GM18526 (cell line): ENCODE measurements around the gene LRRC75B.

Source experiments
- POLR2A ChIP-seq: IDR thresholded peaks from 3 replicates; pipeline ENCODE4 v1.6.1; 2011; ENCODE audit not compliant: insufficient read length; ENCODE audit errors: extremely low read depth

The LRRC75B gene

DNA sequence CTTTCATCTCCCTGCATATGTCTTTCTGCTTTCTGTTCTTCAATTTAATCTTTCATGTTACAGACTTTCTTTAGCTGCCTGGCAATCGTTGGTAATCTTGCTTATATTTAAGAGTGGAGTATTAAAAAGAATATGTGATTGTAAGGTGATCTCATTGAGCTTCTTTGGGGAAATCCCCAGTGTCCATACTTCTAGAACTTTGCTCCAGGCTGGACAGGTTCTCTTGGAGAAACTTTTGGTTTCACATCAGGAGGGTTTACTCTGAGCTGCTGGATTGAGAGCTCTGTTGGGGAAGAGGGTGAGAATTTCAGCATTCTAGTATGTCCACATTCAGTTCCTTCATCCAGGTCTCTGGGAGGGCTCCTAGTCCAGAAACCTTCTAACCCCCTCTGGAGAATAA is 16.1 kb downstream of the LRRC75B start:
- TF ChIP-seq POLR2A: no peak

DNA sequence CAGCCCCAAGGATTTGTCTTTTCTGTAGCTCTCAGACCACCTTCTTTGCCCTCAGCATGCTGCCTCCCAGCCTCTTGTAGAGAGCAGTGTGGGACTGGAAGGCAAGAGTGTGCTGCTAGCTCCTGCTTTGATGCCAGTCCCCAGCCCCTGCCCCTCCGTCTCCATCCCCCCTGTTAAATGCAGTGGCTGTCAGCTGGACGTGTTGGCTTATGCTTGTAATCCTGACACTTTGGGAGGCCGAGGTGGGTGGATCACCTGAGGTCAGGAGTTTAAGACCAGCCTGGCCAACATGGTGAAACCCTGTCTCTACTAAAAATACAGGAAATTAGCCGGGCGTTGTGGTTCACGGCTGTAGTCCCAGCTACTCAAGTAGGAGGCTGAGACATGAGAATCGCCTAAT is 21.6 kb downstream of the LRRC75B start:
- TF ChIP-seq POLR2A: no peak

DNA sequence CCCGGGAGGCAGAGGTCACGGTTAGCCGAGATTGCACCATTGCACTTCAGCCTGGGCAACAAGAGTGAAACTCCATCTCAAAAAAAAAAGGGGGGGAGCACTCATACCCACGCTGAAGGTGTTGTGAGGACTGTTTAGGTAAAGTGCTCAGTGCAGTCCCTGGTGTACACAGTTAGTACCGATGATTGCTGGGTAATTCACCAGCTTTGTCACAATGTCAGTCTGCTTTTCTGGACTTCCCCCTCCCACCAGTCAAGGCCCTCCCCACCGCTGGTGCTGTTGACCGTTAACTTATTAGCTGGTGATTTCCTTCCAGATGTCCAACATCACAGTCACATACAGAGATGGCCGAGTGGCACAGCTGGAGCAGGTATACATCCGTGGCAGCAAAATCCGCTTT is 25.2 kb downstream of the LRRC75B start:
- no peak for TF ChIP-seq POLR2A

GRCh38 chr22:24566899-24567511 is 25.9 kb downstream of the LRRC75B start:
- no peak for TF ChIP-seq POLR2A

DNA sequence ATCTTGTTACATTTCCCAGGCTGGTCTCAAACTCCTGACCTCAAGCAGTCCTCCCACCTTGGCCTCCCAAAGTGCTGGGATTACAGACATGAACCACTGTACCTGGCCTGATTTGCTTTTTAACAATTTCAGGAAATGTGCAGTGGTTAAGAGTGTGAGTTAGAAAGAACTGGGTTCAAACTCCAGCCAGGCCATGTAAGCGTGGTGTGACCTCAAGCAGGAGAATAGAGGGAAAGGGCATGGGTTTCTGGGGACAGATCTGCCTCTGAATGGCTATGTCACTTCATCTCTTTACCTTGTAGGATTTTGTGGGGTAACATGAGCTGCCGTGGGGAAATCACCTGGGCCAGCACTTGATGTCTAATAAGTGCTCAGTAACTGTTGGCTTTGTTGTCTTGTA is 27.8 kb downstream of the LRRC75B start:
- TF ChIP-seq POLR2A: no peak

DNA sequence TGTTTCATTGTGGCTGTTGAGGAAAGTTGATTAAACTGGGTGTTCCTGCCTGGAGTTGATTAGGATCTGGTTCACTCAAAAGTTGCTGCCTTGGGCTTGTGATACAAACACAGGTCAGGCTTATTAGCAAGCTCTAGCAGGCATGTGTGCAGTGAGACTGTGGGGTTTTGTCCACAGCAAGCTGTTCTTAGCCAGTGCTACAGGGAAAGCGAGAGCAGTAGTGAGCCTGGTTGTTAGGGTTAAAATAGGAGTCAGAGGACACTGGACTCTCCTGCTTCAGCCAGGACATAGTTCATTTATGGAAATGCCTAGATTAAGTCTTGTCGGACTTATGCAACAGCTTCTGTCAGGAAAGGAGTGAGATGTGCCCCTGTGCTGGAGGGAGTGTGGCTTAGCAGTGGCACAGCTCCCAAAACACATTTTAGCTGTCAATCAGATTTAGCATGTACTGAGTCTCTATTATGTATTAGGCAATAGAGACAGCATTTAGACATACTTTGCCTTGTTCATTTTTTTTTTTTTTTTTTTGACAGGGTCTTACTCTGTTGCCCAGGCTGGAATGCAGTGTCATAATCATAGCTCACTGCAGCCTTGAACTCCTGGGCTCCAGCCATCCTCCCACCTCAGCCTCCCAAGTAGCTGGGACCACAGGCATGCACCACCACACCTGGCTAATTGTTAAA is 28.4 kb downstream of the LRRC75B start:
- TF ChIP-seq POLR2A: no peak

DNA sequence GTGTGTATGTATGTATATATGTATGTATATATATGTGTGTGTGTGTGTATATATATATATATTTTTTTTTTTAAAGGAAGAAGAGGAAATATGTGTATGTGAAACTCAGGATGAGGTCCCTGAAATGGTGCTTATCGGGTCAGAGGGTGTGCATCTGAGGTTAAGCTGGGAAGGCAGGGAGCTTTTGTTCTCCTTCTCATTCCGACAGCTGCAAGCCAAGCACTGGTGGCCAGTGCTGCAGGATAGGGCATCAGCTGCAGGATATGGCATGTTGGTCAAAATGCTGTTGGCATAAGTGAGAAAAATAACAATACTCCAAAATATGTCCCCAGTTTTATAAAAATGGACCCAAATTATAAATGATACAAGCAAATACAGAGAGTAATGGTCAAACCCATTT is 29.6 kb downstream of the LRRC75B start:
- TF ChIP-seq POLR2A: no peak

DNA sequence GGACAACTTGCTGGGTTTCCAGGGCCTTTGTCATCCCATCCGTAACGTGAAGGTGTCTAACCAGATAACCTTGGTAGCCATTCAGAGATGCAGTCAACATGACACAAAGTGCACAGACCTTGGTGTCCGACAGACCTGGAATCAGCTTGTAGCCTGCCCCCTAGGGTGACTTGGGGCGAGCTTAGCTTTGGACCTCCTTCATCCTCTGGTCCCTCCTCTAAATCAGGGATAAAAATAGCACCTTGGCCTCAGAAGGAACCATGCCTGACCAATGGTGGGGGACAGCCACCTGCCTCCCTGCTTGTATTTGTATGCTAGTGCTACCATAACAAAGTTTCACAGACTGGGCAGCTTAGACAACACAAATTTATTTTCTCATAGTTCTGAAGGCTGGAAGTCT is 33.4 kb downstream of the LRRC75B start:
- TF ChIP-seq POLR2A: no peak

- peak; percentile 77 for TF ChIP-seq POLR2A
Observed at GRCh38 chr22:24555165-24556039, 37.5 kb downstream of the LRRC75B start, which contains the start of gene SNRPD3. TSS of gene SNRPD3 (plus strand) at chr22:24555999. CDS start at chr22:24557675, 1,676 bp downstream.

DNA sequence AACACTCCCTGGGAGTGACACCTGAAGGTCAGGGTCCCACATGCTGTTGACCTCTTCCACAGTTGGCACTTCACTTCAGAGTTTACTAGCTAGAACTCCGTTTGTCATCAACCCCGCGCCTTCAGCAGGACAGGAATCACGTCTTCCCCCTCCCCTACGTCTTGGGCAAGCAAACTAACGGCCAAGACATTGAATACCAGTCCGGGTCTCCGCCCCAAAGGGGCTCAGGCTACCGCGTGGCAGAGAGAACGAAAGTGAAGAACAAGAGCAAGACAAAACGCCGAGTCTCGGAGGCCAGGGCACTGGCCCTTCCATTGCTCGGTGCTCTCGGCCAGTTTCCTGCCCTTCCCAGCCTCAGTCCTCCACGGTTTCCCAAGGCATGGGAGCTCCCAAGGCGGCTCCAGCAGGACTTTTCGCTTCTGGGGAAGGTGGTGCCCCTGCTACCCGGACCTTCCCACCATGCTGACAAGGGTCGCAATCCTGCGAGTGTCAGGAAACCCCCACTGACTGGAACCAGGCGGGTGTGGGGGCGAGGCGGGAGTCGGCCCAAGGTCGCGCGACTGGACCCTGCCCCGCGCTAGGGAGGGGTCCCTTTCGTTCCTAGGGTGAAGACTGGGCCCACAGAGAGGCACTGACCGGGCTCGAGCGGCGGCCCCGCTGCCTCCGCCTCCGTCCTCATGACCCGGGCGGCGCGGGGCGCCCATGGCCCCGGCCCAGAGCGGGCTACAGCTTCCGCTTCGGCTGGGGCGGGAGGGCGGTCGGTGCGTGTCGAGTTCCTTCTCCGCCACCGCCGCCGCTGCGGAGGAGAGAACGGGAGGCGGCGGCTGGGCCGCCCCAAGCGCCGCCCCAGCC is 38.3 kb downstream of the LRRC75B start, which contains the start of gene GUCD1:
Gene GUCD1 (minus strand): TSS at position 826 of the 852 bp plus-strand sequence. CDS start 147 bp downstream, at position 679.
- peak; percentile 67 for TF ChIP-seq POLR2A

- TF ChIP-seq POLR2A: no peak
Observed at GRCh38 chr22:24553597-24554312, 39.1 kb downstream of the LRRC75B start.

- TF ChIP-seq POLR2A: no peak
Observed at GRCh38 chr22:24550902-24551435, 41.9 kb downstream of the LRRC75B start.

DNA sequence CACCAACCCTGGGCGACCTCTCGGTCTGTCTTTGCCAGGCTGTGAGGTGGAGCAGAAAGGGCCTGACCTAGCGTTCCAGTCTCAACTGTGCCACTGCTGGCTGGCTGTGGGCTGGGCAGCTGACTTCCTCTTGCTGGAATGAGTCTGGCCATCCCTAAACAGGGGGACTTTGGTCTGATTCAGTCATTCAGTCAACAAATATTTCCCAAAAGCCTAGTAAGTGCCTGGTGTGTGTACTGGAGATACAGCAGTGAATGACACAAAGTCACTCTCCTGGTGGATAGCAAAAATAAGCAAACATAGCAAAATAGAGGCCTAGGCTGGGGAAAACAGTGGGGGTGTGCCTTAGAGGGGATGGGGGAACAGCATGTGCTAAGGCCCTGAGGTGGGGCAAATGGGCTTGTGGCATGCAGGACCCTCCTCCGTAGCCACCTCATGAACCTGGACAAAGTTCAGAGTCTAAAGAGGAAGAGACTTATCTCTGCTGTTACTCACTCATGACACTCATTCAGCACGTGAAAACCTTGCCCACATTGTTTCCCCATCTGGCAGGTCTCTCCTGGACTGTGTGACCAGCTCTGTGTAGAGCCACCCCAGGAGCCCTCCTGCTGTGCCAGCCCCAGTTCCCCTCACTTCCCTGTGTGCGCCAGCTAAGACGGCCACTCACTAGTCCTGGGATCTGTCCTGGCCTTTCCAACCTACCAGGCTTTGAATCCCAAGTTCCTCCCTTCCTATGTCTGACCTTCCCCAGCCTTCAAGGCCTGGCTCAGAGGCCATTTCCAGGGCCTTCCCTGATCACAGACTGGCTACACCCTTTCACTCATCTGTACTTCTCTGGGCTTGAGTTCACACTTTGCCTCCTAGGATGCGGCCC is 42.6 kb downstream of the LRRC75B start:
- no peak for TF ChIP-seq POLR2A
